OCI-LY1 (cell line): ENCODE measurements around the gene COL12A1.

Source experiments
- H2AFZ ChIP-seq: fragments of 200-600 bp; sonication (generic), shearing (Covaris generic); 2 replicates; pipeline ENCODE4 v1.6.0; 2014; ENCODE audit warnings: antibody characterized with exemption, mild to moderate bottlenecking, low read length
- H3F3A ChIP-seq: fragments of 200-600 bp; sonication (generic), shearing (Covaris generic); 2 replicates; pipeline ENCODE4 v1.6.0; 2014; ENCODE audit warnings: mild to moderate bottlenecking, antibody characterized with exemption, low read length, moderate library complexity; ENCODE audit not compliant: insufficient read depth
- H3K27ac ChIP-seq: fragments of 200-600 bp; sonication (generic); 2 replicates; pipeline ENCODE4 v1.5.1; 2014; ENCODE audit warnings: low read length, mixed run types, mild to moderate bottlenecking, low read depth; ENCODE audit not compliant: poor library complexity, severe bottlenecking
- H3K27me3 ChIP-seq: fragments of 200-600 bp; sonication (generic); 2 replicates; pipeline ENCODE4 v1.6.0; 2014; ENCODE audit warnings: antibody characterized with exemption, mild to moderate bottlenecking, low read length, moderate library complexity; ENCODE audit not compliant: insufficient read depth
- H3K36me3 ChIP-seq: fragments of 200-600 bp; sonication (generic); 2 replicates; pipeline ENCODE4 v1.6.1; 2014; ENCODE audit warnings: mild to moderate bottlenecking, antibody characterized with exemption, low read length, moderate library complexity, mixed read lengths; ENCODE audit not compliant: insufficient read depth
- H3K4me1 ChIP-seq: fragments of 200-600 bp; sonication (generic); 2 replicates; pipeline ENCODE4 v1.5.1; 2014; ENCODE audit warnings: mild to moderate bottlenecking, low read length, moderate library complexity; ENCODE audit not compliant: insufficient read depth, severe bottlenecking
- H3K4me2 ChIP-seq: fragments of 200-600 bp; sonication (generic), shearing (Covaris generic); 2 replicates; pipeline ENCODE4 v1.6.1; 2014; ENCODE audit warnings: low read length
- H3K4me3 ChIP-seq: fragments of 200-600 bp; sonication (generic); 2 replicates; pipeline ENCODE4 v1.5.1; 2014; ENCODE audit warnings: low read length, low read depth, mild to moderate bottlenecking, mixed read lengths; ENCODE audit not compliant: poor library complexity, severe bottlenecking
- H3K79me2 ChIP-seq: fragments of 200-600 bp; shearing (Covaris generic); 2 replicates; pipeline ENCODE4 v1.6.1; 2016; ENCODE audit warnings: mixed run types, low read length, mixed read lengths; ENCODE audit not compliant: insufficient read depth
- H3K9ac ChIP-seq: fragments of 200-600 bp; sonication (generic), shearing (Covaris generic); 2 replicates; pipeline ENCODE4 v1.6.1; 2014; ENCODE audit warnings: mild to moderate bottlenecking, low read length, mixed read lengths
- H3K9me2 ChIP-seq: fragments of 200-600 bp; sonication (generic), shearing (Covaris generic); 2 replicates; pipeline ENCODE4 v1.6.1; 2014; ENCODE audit warnings: low read depth, mild to moderate bottlenecking, low read length, mixed read lengths
- H3K9me3 ChIP-seq: fragments of 200-600 bp; shearing (Covaris generic); 2 replicates; pipeline ENCODE4 v1.6.1; 2014; ENCODE audit warnings: low read length, mixed read lengths
- H4K20me1 ChIP-seq: fragments of 200-600 bp; sonication (generic), shearing (Covaris generic); 2 replicates; pipeline ENCODE4 v1.6.0; 2016; ENCODE audit warnings: mild to moderate bottlenecking, low read length; ENCODE audit not compliant: insufficient read depth
- CTCF ChIP-seq: fragments of 200-600 bp; sonication (generic), shearing (Covaris generic); IDR thresholded peaks from 2 replicates; pipeline ENCODE4 v1.5.1; 2017; ENCODE audit warnings: mild to moderate bottlenecking, antibody characterized with exemption, low read length, moderate library complexity, mixed read lengths
- EZH2 ChIP-seq: fragments of 200-600 bp; sonication (generic), shearing (Covaris generic); IDR thresholded peaks from 2 replicates; pipeline ENCODE4 v1.8.0; 2017; ENCODE audit warnings: borderline replicate concordance, mixed run types, mild to moderate bottlenecking, antibody characterized with exemption, low read length, moderate library complexity, mixed read lengths

Gene COL12A1

GRCh38 chr6:75233092-75233615 is 27.3 kb upstream of the COL12A1 start:
- Histone ChIP-seq H3K4me1 (no peaks in the 10 kb centered on the region), H3K9me3 (no peaks in the 10 kb centered on the region), H3K4me2 (no peak overlapping the region), H3K9ac (no peak overlapping the region), H3K27me3 (no peaks in the 10 kb centered on the region), H3K27ac (no peak overlapping the region), H4K20me1 (no peaks in the 10 kb centered on the region), H2AFZ (no peak overlapping the region), H3K36me3 (peaks cover 14% of the 10 kb centered on the region), H3K9me2 (no peaks in the 10 kb centered on the region), H3K79me2 (no peaks in the 10 kb centered on the region), H3F3A (no peaks in the 10 kb centered on the region), H3K4me3 (no peak overlapping the region)
- TF ChIP-seq EZH2 (no peak), CTCF (no peak)

DNA sequence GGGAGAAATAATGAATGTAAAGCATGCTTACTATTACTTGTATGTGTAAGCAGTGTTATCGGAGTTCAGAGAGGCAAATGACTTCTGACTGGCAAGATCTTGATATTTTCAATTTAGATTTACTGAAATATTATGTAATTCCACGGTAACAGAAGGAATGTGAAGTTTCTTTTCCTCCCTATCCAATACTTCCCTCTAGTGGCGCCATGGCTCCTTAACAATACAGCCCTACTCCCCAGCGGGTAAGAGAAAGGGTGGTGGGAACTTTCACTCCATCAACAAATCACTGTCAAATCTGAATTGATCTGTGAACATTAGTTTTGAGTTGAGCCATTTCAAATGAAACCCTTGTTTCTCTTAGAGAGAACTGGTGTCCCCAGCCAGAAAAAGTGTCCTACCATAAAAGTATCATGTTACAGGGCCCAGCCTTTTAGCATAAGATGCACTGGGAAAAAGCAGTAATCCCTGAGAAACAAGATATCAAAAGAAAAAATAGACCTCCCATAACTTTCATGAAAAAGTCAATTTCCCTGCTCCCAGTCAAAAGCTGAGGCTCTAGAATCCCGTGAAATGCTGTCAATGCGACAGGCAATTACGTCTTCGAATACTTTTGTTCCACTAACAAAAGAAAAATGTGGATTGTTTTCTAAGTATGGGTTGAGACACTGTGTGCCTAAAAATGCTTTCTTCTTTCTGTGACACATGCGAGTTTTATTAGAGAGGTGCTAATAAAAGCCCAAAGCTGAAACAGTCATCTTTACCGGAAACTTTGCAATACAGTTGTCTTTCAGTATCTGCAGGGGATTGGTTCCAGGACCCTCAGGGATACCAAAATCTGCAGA is 24.9 kb upstream of the COL12A1 start:
- no peak overlapping the region for H3K4me2 ChIP-seq
- no peaks in the 10 kb centered on the region for H3K4me1 ChIP-seq
- no peak overlapping the region for H2AFZ ChIP-seq
- no peak overlapping the region for H3K9ac ChIP-seq
- no peak overlapping the region for H3K4me3 ChIP-seq
- H3K27me3 ChIP-seq: no peaks in the 10 kb centered on the region
- no peak overlapping the region for H3K27ac ChIP-seq
- no peaks in the 10 kb centered on the region for H3K9me2 ChIP-seq
- no peaks in the 10 kb centered on the region for H4K20me1 ChIP-seq
- peaks cover 3% of the 10 kb centered on the region; the same call in 1 of the 2 replicates for H3K9me3 ChIP-seq
- TF ChIP-seq CTCF: peak; percentile 39; the same call in 1 of the 2 replicates
- no peak for TF ChIP-seq EZH2
- no peaks in the 10 kb centered on the region for H3K36me3 ChIP-seq
- H3K79me2 ChIP-seq: no peaks in the 10 kb centered on the region
- no peaks in the 10 kb centered on the region for H3F3A ChIP-seq

GRCh38 chr6:75224303-75224926 is 18.6 kb upstream of the COL12A1 start:
- no peaks in the 10 kb centered on the region for H3K79me2 ChIP-seq
- H3K27me3 ChIP-seq: no peaks in the 10 kb centered on the region
- H2AFZ ChIP-seq: no peak overlapping the region
- no peaks in the 10 kb centered on the region for H3K4me1 ChIP-seq
- no peak for TF ChIP-seq EZH2
- TF ChIP-seq CTCF: no peak
- H3K9ac ChIP-seq: no peak overlapping the region
- H3K4me3 ChIP-seq: no peak overlapping the region
- H3K4me2 ChIP-seq: no peak overlapping the region
- no peak overlapping the region for H3K27ac ChIP-seq
- H4K20me1 ChIP-seq: no peaks in the 10 kb centered on the region
- no peaks in the 10 kb centered on the region for H3F3A ChIP-seq
- no peaks in the 10 kb centered on the region for H3K9me2 ChIP-seq
- no peaks in the 10 kb centered on the region for H3K36me3 ChIP-seq
- peaks cover 3% of the 10 kb centered on the region; the same call in 1 of the 2 replicates for H3K9me3 ChIP-seq
